Bronchial epithelial cell (primary cell): ENCODE measurements around the gene FAR2. TPM values are rescaled to one million over a fixed set of nuclear protein-coding genes. Genes with fewer than 3 reads are reported as not detected.

ENCODE experiments used
- DNase-seq: peaks from one replicate; pipeline ENCODE4 v3.0.0-alpha.2; 2010; ENCODE audit warnings: low read depth
- FAIRE-seq: peaks from 2 replicates; lab custom pipeline; 2011; peaks lifted over from hg19 to GRCh38; lab: Jason Lieb, UNC
- H3K27me3 ChIP-seq: 2 replicates; pipeline ENCODE4 v1.5.1; 2011; ENCODE audit warnings: low read length; ENCODE audit not compliant: control insufficient read depth, insufficient read depth
- H3K36me3 ChIP-seq: 2 replicates; pipeline ENCODE4 v1.5.1; 2011; ENCODE audit warnings: low read length; ENCODE audit not compliant: control insufficient read depth, insufficient read depth
- H3K4me3 ChIP-seq: 2 replicates; pipeline ENCODE4 v1.5.1; 2011; ENCODE audit warnings: mild to moderate bottlenecking, low read depth, low read length, control low read depth
- total RNA-seq: library from RNA; depleted of rRNA; stranded (reverse); fragments of >200 nt; gene quantifications from 2 replicates; pipeline ENCODE4 v1.2.1, GENCODE V29; 2014
- TF ChIP-seq, protein P1 (sequence below): IDR thresholded peaks from 2 replicates; pipeline ENCODE4 v1.5.1; 2011; ENCODE audit warnings: mild to moderate bottlenecking, moderate library complexity, low read length, control low read depth, inconsistent platforms; ENCODE audit not compliant: insufficient read depth, severe bottlenecking

Gene FAR2
- total RNA-seq, 1 donor from 2014 or later, result 2.4 TPM

GRCh38 chr12:29343022-29343799 lies 194.1 kb downstream of the FAR2 start:
- TF ChIP-seq, protein P1, sequence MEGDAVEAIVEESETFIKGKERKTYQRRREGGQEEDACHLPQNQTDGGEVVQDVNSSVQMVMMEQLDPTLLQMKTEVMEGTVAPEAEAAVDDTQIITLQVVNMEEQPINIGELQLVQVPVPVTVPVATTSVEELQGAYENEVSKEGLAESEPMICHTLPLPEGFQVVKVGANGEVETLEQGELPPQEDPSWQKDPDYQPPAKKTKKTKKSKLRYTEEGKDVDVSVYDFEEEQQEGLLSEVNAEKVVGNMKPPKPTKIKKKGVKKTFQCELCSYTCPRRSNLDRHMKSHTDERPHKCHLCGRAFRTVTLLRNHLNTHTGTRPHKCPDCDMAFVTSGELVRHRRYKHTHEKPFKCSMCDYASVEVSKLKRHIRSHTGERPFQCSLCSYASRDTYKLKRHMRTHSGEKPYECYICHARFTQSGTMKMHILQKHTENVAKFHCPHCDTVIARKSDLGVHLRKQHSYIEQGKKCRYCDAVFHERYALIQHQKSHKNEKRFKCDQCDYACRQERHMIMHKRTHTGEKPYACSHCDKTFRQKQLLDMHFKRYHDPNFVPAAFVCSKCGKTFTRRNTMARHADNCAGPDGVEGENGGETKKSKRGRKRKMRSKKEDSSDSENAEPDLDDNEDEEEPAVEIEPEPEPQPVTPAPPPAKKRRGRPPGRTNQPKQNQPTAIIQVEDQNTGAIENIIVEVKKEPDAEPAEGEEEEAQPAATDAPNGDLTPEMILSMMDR, result no peak
- Histone ChIP-seq H3K4me3 (no peak overlapping the region), H3K27me3 (no peaks in the 10 kb centered on the region), H3K36me3 (peaks cover 8% of the 10 kb centered on the region)
- DNase-seq (no peak), FAIRE-seq (no peak)

- TF ChIP-seq, protein P1, result no peak
- Histone ChIP-seq H3K36me3 (peaks cover 8% of the 10 kb centered on the region), H3K4me3 (no peak overlapping the region), H3K27me3 (no peaks in the 10 kb centered on the region)
- DNase-seq (no peak), FAIRE-seq (no peak)
These were observed 197.8 kb downstream of the FAR2 start for GRCh38 chr12:29346769-29347421.

- TF ChIP-seq, protein P1, result no peak
- peaks cover 3% of the 10 kb centered on the region for H3K36me3 ChIP-seq
- no peaks in the 10 kb centered on the region for H3K27me3 ChIP-seq
- no peak overlapping the region for H3K4me3 ChIP-seq
- FAIRE-seq (no peak), DNase-seq (peak; percentile 33)
These were observed 201.0 kb downstream of the FAR2 start for GRCh38 chr12:29350080-29350479.

- H3K36me3 ChIP-seq, result peaks cover 1% of the 10 kb centered on the region
- TF ChIP-seq, protein P1, result no peak
- no peak overlapping the region for H3K4me3 ChIP-seq
- no peak for DNase-seq
- FAIRE-seq, result no peak
- H3K27me3 ChIP-seq, result no peaks in the 10 kb centered on the region
These were observed 205.9 kb downstream of the FAR2 start for GRCh38 chr12:29354954-29355353.

- TF ChIP-seq, protein P1, result no peak
- no peak for FAIRE-seq
- peaks cover 2% of the 10 kb centered on the region for H3K36me3 ChIP-seq
- no peaks in the 10 kb centered on the region for H3K27me3 ChIP-seq
- DNase-seq, result no peak
- H3K4me3 ChIP-seq, result no peak overlapping the region
These were observed 216.0 kb downstream of the FAR2 start for GRCh38 chr12:29365091-29365490.
